ENCODE results near the gene ZNF787.
A peak's percentile ranks its signal among the peaks of the same experiment; 100 is the strongest.
"Not testable (repeated sequence)": the region's sequence is repeated elsewhere in the genome, so short reads cannot be mapped to it uniquely, and the experiment has no call there.

ZNF787 gene

DNA sequence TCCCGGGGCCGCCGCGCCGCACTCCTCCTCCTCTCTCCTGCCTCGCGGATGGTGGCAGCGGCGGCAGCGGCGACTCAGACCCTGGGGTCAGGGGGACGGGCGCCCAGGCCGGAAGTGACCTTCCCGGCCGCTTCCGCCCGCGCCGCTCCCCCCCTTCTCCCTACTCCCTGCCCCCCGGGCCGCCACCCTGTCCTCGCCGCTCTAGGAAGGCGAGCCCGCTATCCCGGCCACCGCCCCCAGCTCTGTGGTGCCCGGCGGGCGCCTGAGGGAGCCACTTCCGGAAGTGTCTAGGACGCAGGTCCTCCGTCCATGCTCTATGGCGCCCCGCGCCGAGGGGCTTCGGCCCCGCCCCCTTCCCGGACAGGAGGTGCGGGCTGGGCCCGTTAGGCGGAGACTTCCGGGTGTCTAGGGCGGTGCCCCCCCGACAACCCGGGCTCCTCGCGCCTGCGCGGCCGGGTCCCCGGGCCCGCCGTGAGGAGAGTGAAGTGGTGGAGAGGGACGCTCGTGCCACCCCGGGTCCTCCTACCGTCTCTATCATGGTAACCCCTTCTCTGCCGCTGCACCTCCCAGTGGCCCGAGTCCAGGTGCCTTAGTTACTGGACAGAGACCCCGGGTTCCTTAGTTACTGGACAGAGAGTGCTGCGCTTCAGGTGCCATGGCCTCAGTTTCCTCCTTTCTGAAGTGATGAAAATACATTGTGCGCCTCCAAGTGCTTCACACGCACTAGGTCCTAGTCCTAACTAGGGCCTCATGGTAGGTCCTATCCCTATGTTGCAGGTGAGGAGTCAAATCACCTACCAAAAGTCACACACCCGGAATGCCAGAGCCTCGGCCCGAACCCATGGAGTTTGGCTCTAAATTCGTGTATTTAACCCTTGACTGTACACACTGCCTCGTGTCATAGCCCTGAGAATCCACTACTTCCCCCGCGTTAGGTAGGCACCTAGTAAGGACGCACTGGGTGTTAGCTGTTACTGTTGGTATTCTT lies at the start of gene ZNF787:
Gene ZNF787 (minus strand): TSS at position 116 of the 988 bp plus-strand sequence. CDS start 18,078 bp downstream, outside the sequence.
- peak; percentile 98 for DNase-seq

GRCh38 chr19:56170261-56170660 lies 49.2 kb upstream of the ZNF787 start:
- peak; percentile 31 for DNase-seq

DNA sequence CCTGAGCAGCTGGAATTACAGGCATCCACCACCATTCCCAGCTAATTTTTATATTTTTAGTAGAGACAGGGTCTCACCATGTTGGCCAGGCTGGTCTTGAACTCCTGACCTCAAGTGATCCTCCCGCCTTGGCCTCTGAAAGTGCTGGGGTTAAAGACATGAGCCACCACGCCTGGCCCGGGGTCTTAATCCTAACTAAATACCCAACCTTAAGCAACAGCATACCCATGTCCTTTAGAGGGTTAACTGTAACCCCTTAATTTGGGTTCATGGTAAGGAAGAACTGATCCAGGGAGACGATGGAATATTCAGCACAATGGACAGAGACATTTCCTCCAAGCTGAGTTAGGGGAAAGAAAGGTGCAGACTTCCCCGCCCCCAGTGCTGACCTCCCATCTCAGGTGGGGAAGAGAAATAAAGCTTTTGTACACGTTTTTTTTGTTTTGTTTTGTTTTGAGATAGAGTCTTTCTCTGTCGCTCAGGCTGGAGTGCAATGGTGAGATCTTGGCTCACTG lies 46.0 kb upstream of the ZNF787 start:
- DNase-seq, result no peak

DNA sequence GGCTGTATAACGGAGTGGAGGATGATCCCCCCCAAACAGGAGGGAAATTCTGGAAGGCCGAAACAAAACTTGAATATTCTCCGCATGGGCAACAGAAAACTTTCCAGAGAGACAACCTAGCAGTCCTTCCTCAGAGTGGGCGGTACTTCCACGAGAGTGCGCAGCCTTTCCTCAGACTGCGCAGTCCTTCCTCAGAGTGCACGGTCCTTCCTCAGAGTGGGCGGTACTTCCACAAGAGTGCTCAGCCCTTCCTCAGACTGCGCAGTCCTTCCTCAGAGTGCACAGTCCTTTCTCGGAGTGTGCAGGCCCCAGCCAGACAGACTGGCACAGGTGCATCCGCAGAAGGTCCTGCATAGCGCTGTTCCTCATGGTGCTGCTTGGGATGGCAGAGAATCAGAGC lies 42.0 kb upstream of the ZNF787 start:
- no peak for DNase-seq

DNA sequence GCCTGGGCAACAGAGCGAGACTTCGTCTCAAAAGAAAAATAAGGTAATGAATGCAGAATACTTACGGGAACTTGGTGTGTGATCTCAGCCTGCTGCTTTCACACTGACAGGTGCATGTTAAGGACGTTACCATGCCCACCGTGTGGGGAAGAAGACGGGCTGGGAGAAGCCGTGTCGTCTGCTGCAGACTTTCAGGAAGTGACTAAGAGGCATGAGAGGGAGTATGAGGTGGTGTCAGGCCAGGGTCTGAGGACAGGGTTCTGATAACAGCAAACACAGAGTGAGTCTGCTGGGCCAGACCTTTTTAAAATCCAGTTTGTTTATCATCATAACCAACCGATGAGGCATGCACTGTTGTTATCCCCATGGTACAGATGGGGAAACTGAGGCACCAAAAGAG lies 41.2 kb upstream of the ZNF787 start:
- no peak for DNase-seq

DNA sequence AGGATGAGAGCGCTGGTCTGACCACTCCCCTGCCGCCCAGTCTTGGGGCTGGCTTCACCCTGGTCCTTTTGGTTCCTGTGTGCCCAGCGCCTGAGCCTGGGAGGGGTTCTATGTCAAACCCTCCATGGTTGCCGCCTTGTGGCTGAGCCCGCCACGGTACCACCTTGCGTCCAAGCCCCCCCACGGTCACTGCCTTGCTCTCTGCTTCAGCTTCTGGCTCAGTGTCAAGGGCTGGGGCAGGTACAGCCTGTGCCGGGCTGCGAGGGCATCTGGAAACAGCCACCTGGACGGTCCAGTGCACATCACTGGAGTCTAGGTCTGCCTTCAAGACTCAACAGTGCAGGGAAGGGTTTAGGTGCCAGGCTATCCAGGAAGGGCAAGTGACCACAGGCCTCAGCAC lies 40.4 kb upstream of the ZNF787 start:
- DNase-seq, result no peak

DNA sequence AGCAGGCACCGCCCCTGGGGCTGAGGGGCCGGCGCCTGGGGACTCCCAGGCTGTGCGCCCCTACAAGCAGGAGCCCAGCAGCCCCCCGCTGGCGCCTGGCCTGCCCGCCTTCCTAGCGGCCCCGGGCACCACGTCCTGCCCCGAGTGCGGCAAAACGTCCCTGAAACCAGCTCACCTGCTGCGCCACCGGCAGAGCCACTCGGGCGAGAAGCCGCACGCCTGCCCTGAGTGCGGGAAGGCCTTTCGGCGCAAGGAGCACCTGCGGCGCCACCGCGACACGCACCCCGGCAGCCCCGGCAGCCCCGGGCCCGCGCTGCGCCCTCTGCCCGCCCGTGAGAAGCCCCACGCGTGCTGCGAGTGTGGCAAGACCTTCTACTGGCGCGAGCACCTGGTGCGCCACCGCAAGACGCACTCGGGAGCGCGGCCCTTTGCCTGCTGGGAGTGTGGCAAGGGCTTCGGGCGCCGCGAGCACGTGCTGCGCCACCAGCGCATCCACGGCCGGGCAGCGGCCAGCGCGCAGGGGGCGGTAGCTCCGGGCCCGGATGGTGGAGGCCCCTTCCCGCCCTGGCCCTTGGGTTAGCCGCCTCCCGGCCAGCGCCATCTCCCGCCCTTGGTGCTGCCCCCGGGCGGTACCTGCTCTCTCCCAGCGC lies 38.7 kb upstream of the ZNF787 start:
- no peak for DNase-seq

DNA sequence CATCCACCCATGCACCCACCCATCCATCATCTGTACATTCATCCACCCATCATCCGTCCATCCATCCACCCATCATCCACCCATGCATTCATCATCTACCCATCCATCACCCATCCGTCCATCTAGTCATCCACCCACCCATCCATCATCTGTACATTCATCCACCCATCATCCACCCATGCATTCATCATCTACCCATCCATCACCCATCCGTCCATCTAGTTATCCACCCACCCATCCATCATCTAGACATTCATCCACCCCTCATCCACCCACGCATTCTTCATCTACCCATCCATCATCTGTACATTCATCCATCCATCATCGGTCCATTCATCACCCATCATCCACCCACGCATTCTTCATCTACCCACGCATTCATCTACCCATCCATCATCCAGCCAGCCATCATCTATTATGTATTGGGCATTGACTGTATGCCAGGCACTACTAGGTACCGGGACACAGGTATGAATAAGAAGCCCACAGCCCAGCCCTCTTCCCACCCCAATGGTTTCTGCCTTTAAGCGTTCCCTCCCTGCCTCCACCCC lies 38.0 kb upstream of the ZNF787 start:
- DNase-seq, result no peak

- no peak for DNase-seq
Measured at GRCh38 chr19:56158170-56158757, 37.2 kb upstream of the ZNF787 start.

DNA sequence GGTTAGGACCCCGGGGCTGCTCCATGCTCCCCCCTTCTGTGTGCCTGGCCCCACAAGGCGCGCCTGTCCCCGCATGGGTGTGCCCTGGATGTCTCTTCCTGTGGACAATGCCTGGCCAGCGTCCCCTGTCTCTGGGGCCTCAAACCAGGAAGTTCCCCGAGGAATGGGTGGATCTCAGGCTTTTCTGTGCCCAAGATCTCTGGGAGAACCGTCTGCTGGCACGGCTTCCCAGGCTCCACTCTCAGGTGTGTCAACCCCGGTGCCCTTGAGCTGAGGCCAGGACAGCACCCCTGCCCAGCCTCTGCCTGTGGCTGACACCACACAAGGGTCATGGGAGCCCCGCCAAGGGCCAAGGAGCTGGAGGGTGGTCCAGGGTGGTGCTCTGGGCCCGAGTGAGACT lies 35.7 kb upstream of the ZNF787 start:
- no peak for DNase-seq

- no peak for DNase-seq
Measured at GRCh38 chr19:56155124-56155687, 34.1 kb upstream of the ZNF787 start.

GRCh38 chr19:56153507-56153906 lies 32.4 kb upstream of the ZNF787 start:
- DNase-seq, result no peak

GRCh38 chr19:56152644-56153043 lies 31.5 kb upstream of the ZNF787 start:
- DNase-seq, result no peak

DNA sequence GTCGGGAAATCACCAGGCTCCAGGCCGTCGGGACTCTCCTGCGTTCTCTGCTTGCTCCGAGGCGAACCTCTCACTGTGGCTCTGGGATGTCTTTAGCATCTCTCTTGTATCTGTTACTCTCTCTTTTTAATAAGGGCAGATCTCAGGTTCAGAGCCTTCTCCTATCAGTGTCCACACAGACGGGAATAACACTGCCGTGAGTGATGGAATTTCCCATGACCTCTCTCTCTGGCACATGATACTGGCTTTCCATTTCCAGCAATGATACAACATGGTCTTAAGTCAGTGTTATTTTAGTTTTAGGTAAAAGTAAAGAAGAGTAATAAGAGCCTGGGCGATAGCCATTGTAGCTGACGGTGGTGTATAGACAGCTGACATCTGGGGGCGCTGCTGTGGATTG lies 29.3 kb upstream of the ZNF787 start:
- DNase-seq, result no peak

- no peak for DNase-seq
Measured at GRCh38 chr19:56149656-56150038, 28.6 kb upstream of the ZNF787 start.

DNA sequence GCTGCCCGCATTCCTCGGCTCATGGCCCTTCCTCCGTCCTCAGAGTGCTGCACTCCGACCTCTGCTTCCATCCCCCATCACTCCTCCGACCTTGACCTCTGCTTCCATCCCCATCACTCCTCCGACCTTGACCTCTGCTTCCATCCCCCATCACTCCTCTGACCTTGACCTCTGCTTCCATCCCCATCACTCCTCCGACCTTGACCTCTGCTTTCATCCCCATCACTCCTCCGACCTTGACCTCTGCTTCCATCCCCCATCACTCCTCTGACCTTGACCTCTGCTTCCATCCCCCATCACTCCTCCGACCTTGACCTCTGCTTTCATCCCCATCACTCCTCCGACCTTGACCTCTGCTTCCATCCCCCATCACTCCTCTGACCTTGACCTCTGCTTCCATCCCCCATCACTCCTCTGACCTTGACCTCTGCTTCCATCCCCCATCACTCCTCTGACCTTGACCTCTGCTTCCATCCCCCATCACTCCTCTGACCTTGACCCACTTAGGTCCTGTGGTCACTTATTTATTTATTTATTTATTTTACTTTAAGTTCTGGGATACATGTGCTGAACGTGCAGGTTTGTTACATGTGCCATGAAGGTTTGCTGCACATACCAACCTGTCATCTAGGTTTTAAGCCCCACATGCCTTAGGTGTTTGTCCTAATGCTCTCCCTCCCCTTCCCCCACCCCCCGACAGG lies 28.0 kb upstream of the ZNF787 start:
- DNase-seq, result not testable (repeated sequence)

DNA sequence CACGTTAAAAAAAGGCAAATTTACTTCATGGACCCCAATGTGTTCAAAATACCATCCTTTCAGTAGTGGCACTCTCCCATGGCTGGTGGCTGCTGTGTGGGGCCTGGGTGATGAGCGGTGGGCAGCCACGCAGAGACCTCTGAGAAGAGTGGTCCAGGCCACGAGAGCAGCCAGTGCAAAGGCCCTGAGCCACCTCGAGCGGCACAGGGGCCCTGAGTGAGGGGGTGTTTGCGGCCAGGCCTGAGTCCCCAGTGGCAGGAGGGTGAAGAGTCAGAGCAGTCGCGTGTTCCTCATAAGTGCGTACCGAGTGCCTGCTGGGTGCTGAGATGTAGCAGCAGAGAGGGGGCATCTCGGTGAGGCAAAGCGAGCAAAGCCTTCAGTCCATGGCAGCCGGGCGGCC lies 27.0 kb upstream of the ZNF787 start:
- no peak for DNase-seq

- no peak for DNase-seq
Measured at GRCh38 chr19:56147307-56147706, 26.2 kb upstream of the ZNF787 start.

DNA sequence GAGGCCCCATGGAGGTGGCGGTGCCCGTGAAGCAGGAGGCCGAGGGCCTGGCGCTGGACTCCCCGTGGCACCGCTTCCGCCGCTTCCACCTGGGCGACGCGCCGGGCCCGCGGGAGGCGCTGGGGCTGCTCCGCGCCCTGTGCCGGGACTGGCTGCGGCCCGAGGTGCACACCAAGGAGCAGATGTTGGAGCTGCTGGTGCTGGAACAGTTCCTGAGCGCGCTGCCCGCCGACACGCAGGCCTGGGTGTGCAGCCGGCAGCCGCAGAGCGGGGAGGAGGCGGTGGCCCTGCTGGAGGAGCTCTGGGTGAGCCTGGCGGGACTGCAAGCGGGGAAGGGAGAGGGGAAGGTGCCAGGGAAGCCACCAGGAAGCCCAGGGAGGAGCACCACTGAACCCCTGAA lies 25.8 kb upstream of the ZNF787 start:
- DNase-seq, result no peak

DNA sequence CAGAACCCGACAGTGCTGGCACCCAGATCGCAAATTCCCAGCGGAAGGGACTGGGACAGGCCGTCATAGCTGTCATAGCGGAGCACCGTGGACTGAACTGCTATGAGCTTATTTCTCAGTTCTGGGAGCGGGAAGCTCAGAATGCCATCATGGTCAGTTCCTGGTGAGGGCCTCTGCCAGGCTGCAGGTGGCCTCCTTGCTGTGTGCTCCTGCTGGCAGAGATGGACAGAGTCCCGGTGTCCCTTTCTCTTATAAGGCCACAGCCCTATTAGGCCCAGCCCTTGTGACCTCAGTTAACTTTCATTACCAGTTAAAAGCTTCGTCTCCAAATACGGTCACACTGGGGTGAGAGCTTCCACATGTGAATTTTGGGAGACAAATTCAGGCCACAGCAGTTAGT lies 24.6 kb upstream of the ZNF787 start:
- DNase-seq, result no peak

DNA sequence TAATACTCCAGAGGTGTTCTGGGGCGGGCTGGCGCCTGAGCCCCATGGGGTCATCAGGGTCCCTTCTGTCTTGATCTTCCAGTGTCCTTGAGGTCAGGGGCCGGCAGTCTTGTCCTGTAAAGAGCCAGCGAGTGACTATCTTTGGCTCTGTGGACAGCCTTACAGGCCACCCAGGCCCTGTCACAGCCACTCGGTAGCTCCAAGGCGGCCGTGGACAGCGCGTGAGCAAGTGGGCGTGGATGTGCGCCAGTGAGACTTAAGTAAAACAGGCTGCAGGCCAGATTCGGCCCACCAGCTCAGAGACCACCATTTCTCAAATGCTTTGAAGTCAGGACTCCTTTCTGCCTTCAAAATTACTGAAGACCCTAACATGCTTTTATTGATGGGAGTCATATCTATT lies 23.7 kb upstream of the ZNF787 start:
- no peak for DNase-seq

DNA sequence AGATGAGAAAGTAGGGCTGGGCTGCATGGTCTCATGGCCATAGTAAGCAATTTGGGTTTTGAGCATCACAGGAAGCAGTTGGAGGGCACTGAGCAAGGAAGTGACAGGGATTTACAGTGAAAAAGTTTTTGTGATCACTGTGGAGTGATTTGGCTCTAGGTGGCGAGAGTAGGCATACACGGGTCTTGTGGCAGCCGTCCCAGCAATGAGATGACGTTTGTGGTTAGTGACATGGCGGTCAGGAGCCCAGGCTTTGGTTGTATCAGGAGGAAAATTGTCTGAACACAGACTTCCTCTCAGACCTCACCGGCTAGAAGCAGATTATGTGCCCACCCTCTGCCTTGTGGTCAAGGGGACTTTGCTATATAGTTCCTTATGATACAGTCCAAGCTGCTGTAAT lies 23.3 kb upstream of the ZNF787 start:
- no peak for DNase-seq

Measured in fibroblast of skin of right biceps (primary cell).